Calu3 (cell line): Measurements from ENCODE around the gene ALS2. TPM values are rescaled to one million over a fixed set of nuclear protein-coding genes. Genes with fewer than 3 reads are reported as not detected.

Experiments used
- BruUV-seq: library from RNA; stranded (reverse); fragments of 400-500 nt; replicated peaks from 2 replicates; lab custom pipeline; 2021; lab: Mats Ljungman, UMichigan
- CTCF ChIA-PET: fragments of 300-600 bp; sonication (Branson Sonifier 250); formaldehyde crosslinking; loops from one replicate; lab custom pipeline; 2022; ENCODE audit warnings: antibody characterized with exemption; lab: Charles Lee
- DNase-seq: peaks from one replicate; pipeline ENCODE4 v3.0.0; 2022
- H3K27ac Mint-ChIP-seq: one replicate; pipeline ENCODE4 v1.8.0; 2022; ENCODE audit warnings: mixed read lengths; ENCODE audit not compliant: unreplicated experiment
- H3K27me3 Mint-ChIP-seq: one replicate; pipeline ENCODE4 v1.8.0; 2022; ENCODE audit warnings: mixed read lengths; ENCODE audit not compliant: unreplicated experiment
- H3K36me3 Mint-ChIP-seq: one replicate; pipeline ENCODE4 v1.8.0; 2022; ENCODE audit warnings: mild to moderate bottlenecking, moderate library complexity, mixed read lengths; ENCODE audit not compliant: insufficient read depth, unreplicated experiment
- H3K4me1 Mint-ChIP-seq: one replicate; pipeline ENCODE4 v1.8.0; 2022; ENCODE audit warnings: mild to moderate bottlenecking, low read depth, mixed read lengths; ENCODE audit not compliant: unreplicated experiment
- H3K4me3 Mint-ChIP-seq: one replicate; pipeline ENCODE4 v1.8.0; 2022; ENCODE audit warnings: mild to moderate bottlenecking, low read depth, moderate library complexity, mixed read lengths; ENCODE audit not compliant: unreplicated experiment
- H3K9me3 Mint-ChIP-seq: one replicate; pipeline ENCODE4 v1.8.0; 2022; ENCODE audit warnings: low read depth, mixed read lengths; ENCODE audit not compliant: unreplicated experiment
- CTCF ChIP-seq: fragments of 200-600 bp; IDR thresholded peaks from one replicate; pipeline ENCODE4 v1.8.0; 2022; ENCODE audit warnings: antibody characterized with exemption; ENCODE audit not compliant: unreplicated experiment
- intact Hi-C: fragments of 100-400 bp; cut with micrococcal nuclease; formaldehyde crosslinking; loops from one replicate; pipeline ENCODE4 v1.10.0; 2022; ENCODE audit not compliant: unreplicated experiment
- total RNA-seq: library from RNA; stranded (reverse); gene quantifications from 2 replicates; pipeline ENCODE4 v1.2.3, GENCODE V29; 2022

ALS2 gene
- total RNA-seq, 1 experiment from 2014 or later = 29.0 TPM

- Mint-ChIP-seq H3K27ac (no peak overlapping the region), H3K9me3 (no peaks in the 10 kb centered on the region), H3K36me3 (no peaks in the 10 kb centered on the region), H3K27me3 (no peaks in the 10 kb centered on the region), H3K4me1 (no peaks in the 10 kb centered on the region), H3K4me3 (no peak overlapping the region)
- no TSS peak for BruUV-seq
- CTCF ChIA-PET = no interaction called here
- DNase-seq = no peak
- intact Hi-C loops = no loop called here
- TF ChIP-seq CTCF = no peak
These were observed 119.4 kb downstream of the ALS2 start for GRCh38 chr2:201661366-201661765.

DNA sequence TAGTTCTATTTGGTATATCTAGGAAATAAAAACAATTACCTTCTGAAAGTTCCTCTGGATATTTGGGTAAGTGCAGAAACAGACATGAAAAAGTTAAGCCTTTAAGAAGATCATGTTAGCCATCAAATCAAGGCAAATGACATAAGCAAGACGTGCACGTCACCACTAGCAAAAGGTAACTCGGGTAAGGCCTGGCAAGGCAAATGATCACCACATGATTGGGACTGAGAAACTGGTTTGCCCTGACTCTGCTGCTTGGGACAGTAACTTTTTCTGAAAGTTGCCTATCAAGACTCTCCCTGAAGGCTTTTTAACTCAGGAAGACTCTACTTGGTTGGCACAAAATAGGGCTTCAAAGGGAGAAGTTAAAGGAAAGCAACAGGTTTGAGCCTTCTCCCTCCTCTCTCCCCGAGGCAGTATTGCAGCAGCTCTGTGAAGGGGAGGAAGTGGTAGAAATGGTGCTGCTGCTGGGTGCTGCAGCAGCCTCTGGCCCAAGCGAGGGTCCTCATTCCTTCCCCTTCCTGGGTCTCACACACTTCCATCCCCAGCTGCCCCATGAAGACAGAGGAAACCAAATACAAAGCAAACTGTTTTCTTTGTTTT, 120.3 kb downstream of the ALS2 start:
- H3K9me3 Mint-ChIP-seq = no peaks in the 10 kb centered on the region
- TF ChIP-seq CTCF = no peak
- CTCF ChIA-PET = no interaction called here
- DNase-seq = no peak
- no peak overlapping the region for H3K27ac Mint-ChIP-seq
- no peaks in the 10 kb centered on the region for H3K36me3 Mint-ChIP-seq
- no peaks in the 10 kb centered on the region for H3K4me1 Mint-ChIP-seq
- H3K4me3 Mint-ChIP-seq = no peak overlapping the region
- intact Hi-C loops = no loop called here
- no peaks in the 10 kb centered on the region for H3K27me3 Mint-ChIP-seq
- no TSS peak for BruUV-seq

GRCh38 chr2:201656740-201657139, 124.0 kb downstream of the ALS2 start:
- H3K27ac Mint-ChIP-seq = no peak overlapping the region
- no peak for TF ChIP-seq CTCF
- H3K4me1 Mint-ChIP-seq = no peaks in the 10 kb centered on the region
- DNase-seq = no peak
- H3K27me3 Mint-ChIP-seq = no peaks in the 10 kb centered on the region
- intact Hi-C loops = no loop called here
- no peaks in the 10 kb centered on the region for H3K36me3 Mint-ChIP-seq
- H3K9me3 Mint-ChIP-seq = no peaks in the 10 kb centered on the region
- BruUV-seq = no TSS peak
- H3K4me3 Mint-ChIP-seq = no peak overlapping the region
- CTCF ChIA-PET = no interaction called here

GRCh38 chr2:201656102-201656501, 124.6 kb downstream of the ALS2 start:
- H3K27ac Mint-ChIP-seq = no peak overlapping the region
- intact Hi-C loops = no loop called here
- no peak for DNase-seq
- no peaks in the 10 kb centered on the region for H3K9me3 Mint-ChIP-seq
- TF ChIP-seq CTCF = no peak
- no peaks in the 10 kb centered on the region for H3K36me3 Mint-ChIP-seq
- H3K4me3 Mint-ChIP-seq = no peak overlapping the region
- no TSS peak for BruUV-seq
- CTCF ChIA-PET = no interaction called here
- no peaks in the 10 kb centered on the region for H3K27me3 Mint-ChIP-seq
- H3K4me1 Mint-ChIP-seq = no peaks in the 10 kb centered on the region
